ENCODE measurements around the gene ADRA2B. TPM values are rescaled to one million over a fixed set of nuclear protein-coding genes. Genes with fewer than 3 reads are reported as not detected.
"Not testable (repeated sequence)": the region's sequence is repeated elsewhere in the genome, so short reads cannot be mapped to it uniquely, and the experiment has no call there.

Gene ADRA2B
- total RNA-seq, 1 donor: under 0.01 TPM

GRCh38 chr2:96085541-96086355, 30.6 kb downstream of the ADRA2B start:
- TF ChIP-seq CTCF (IDR thresholded peaks at IDR 0.05; ENCODE audit: extremely low read depth, low read depth, low read length): no peak
- Histone ChIP-seq H2AFZ (ENCODE audit: low read length) (no peak overlapping the region), H3K79me2 (ENCODE audit: insufficient read depth, low read length) (no peaks in the 10 kb centered on the region), H3K27me3 (ENCODE audit: insufficient read depth, low read length) (peaks cover 19% of the 10 kb centered on the region), H3K27ac (ENCODE audit: low read depth, low read length) (no peak overlapping the region), H3K9me3 (ENCODE audit: low read depth, low read length) (no peaks in the 10 kb centered on the region), H4K20me1 (ENCODE audit: insufficient read depth, low read length) (no peaks in the 10 kb centered on the region), H3K4me2 (ENCODE audit: insufficient read depth, low read length) (no peak overlapping the region), H3K4me3 (ENCODE audit: insufficient read depth, low read length) (no peak overlapping the region), H3K36me3 (ENCODE audit: insufficient read depth, low read length) (no peaks in the 10 kb centered on the region), H3K4me1 (ENCODE audit: insufficient read depth, low read length) (no peaks in the 10 kb centered on the region)
- no peak for DNase-seq (ENCODE audit: insufficient read length, low spot score, missing footprints)

- not testable (repeated sequence) for H4K20me1 ChIP-seq (ENCODE audit: insufficient read depth, low read length); H3K9me3 ChIP-seq (ENCODE audit: low read depth, low read length); H3K4me1 ChIP-seq (ENCODE audit: insufficient read depth, low read length); H2AFZ ChIP-seq (ENCODE audit: low read length); H3K36me3 ChIP-seq (ENCODE audit: insufficient read depth, low read length); H3K4me2 ChIP-seq (ENCODE audit: insufficient read depth, low read length); DNase-seq (ENCODE audit: insufficient read length, low spot score, missing footprints); H3K79me2 ChIP-seq (ENCODE audit: insufficient read depth, low read length); H3K27ac ChIP-seq (ENCODE audit: low read depth, low read length); H3K4me3 ChIP-seq (ENCODE audit: insufficient read depth, low read length)
- peaks cover 19% of the 10 kb centered on the region for H3K27me3 ChIP-seq (ENCODE audit: insufficient read depth, low read length)
Observed at GRCh38 chr2:96084858-96085518, 31.4 kb downstream of the ADRA2B start.

GRCh38 chr2:96083989-96084857, 32.1 kb downstream of the ADRA2B start:
- Histone ChIP-seq H3K36me3 (ENCODE audit: insufficient read depth, low read length) (no peaks in the 10 kb centered on the region), H3K79me2 (ENCODE audit: insufficient read depth, low read length) (no peaks in the 10 kb centered on the region), H3K4me3 (ENCODE audit: insufficient read depth, low read length) (no peak overlapping the region), H2AFZ (ENCODE audit: low read length) (no peak overlapping the region), H4K20me1 (ENCODE audit: insufficient read depth, low read length) (no peaks in the 10 kb centered on the region), H3K27ac (ENCODE audit: low read depth, low read length) (no peak overlapping the region), H3K4me2 (ENCODE audit: insufficient read depth, low read length) (no peak overlapping the region), H3K27me3 (ENCODE audit: insufficient read depth, low read length) (peaks cover 17% of the 10 kb centered on the region), H3K9me3 (ENCODE audit: low read depth, low read length) (no peaks in the 10 kb centered on the region), H3K4me1 (ENCODE audit: insufficient read depth, low read length) (no peaks in the 10 kb centered on the region)
- DNase-seq (ENCODE audit: insufficient read length, low spot score, missing footprints): no peak
- TF ChIP-seq CTCF (IDR thresholded peaks at IDR 0.05; ENCODE audit: extremely low read depth, low read depth, low read length): no peak

GRCh38 chr2:96083064-96083939, 33.1 kb downstream of the ADRA2B start:
- H3K27me3 ChIP-seq (ENCODE audit: insufficient read depth, low read length): peaks cover 10% of the 10 kb centered on the region
- no peaks in the 10 kb centered on the region for H4K20me1 ChIP-seq (ENCODE audit: insufficient read depth, low read length)
- H3K36me3 ChIP-seq (ENCODE audit: insufficient read depth, low read length): no peaks in the 10 kb centered on the region
- no peak for TF ChIP-seq CTCF (IDR thresholded peaks at IDR 0.05; ENCODE audit: extremely low read depth, low read depth, low read length)
- DNase-seq (ENCODE audit: insufficient read length, low spot score, missing footprints): no peak
- no peaks in the 10 kb centered on the region for H3K9me3 ChIP-seq (ENCODE audit: low read depth, low read length)
- no peak overlapping the region for H3K4me3 ChIP-seq (ENCODE audit: insufficient read depth, low read length)
- H3K4me2 ChIP-seq (ENCODE audit: insufficient read depth, low read length): no peak overlapping the region
- no peak overlapping the region for H3K27ac ChIP-seq (ENCODE audit: low read depth, low read length)
- H3K79me2 ChIP-seq (ENCODE audit: insufficient read depth, low read length): no peaks in the 10 kb centered on the region
- H3K4me1 ChIP-seq (ENCODE audit: insufficient read depth, low read length): no peaks in the 10 kb centered on the region
- H2AFZ ChIP-seq (ENCODE audit: low read length): no peak overlapping the region

All from osteoblast (primary cell).